HEK293 (cell line): ENCODE measurements around the gene CPLANE1.
"Not testable (repeated sequence)": the region's sequence is repeated elsewhere in the genome, so short reads cannot be mapped to it uniquely, and the experiment has no call there.

Experiments
- CTCF ChIA-PET: fragments of 350-600 bp; formaldehyde crosslinking; extraction: SDS; loops from one replicate; lab custom pipeline; 2021; ENCODE audit warnings: antibody characterized with exemption; lab: Yijun Ruan, JAX
- POLR2A ChIA-PET: fragments of 300-600 bp; formaldehyde crosslinking; extraction: SDS; loops from one replicate; lab custom pipeline; 2020; ENCODE audit warnings: antibody characterized with exemption, inconsistent platforms; lab: Yijun Ruan, JAX
- H3K27ac ChIP-seq: fragments of 200-500 bp; sonication (Bioruptor generic); 2 replicates; pipeline ENCODE4 v1.5.1; 2014; ENCODE audit warnings: low read depth, low read length, control low read depth, inconsistent platforms; ENCODE audit errors: extremely low read depth
- H3K36me3 ChIP-seq, 2 experiments: fragments of 200-500 bp in 1 of 2; sonication (Bioruptor generic) in 1 of 2; 1 replicate in 1 of 2; 2 replicates in 1 of 2; pipeline ENCODE4 v1.5.1; 2014 to 2017; ENCODE audit warnings: inconsistent platforms in 2 of 2, low read length in 2 of 2; ENCODE audit not compliant: control insufficient read depth in 2 of 2, insufficient read depth in 1 of 2
- H3K4me1 ChIP-seq: fragments of 200-500 bp; sonication (Bioruptor generic); 2 replicates; pipeline ENCODE4 v1.5.1; 2014; ENCODE audit warnings: mild to moderate bottlenecking, low read length, inconsistent platforms; ENCODE audit not compliant: control insufficient read depth, insufficient read depth
- H3K4me3 ChIP-seq: 2 replicates; pipeline ENCODE4 v1.5.1; 2011; ENCODE audit warnings: low read depth, mild to moderate bottlenecking, control low read depth, low read length, moderate library complexity
- H3K9me3 ChIP-seq: fragments of 200-500 bp; sonication (Bioruptor generic); 2 replicates; pipeline ENCODE4 v1.5.1; 2014; ENCODE audit warnings: low read depth, low read length, inconsistent platforms; ENCODE audit not compliant: control insufficient read depth, insufficient read depth
- FEZF1 ChIP-seq: fragments of 450-650 bp; formaldehyde crosslinking; IDR thresholded peaks from 2 replicates; pipeline ENCODE4 v1.5.1; 2016; ENCODE audit warnings: missing biosample characterization, missing genetic modification characterization
- GLIS2 ChIP-seq: fragments of 450-650 bp; formaldehyde crosslinking; IDR thresholded peaks from 2 replicates; pipeline ENCODE4 v1.5.1; 2016; ENCODE audit warnings: missing biosample characterization, missing genetic modification characterization
- MZF1 ChIP-seq: fragments of 450-650 bp; formaldehyde crosslinking; IDR thresholded peaks from 2 replicates; pipeline ENCODE4 v1.5.1; 2017; ENCODE audit warnings: missing biosample characterization, missing genetic modification characterization, borderline replicate concordance
- TRIM28 ChIP-seq: IDR thresholded peaks from 2 replicates; pipeline ENCODE4 v1.6.1; 2011; ENCODE audit warnings: low read length, control low read depth, borderline replicate concordance
- ZBTB10 ChIP-seq: fragments of 450-650 bp; formaldehyde crosslinking; IDR thresholded peaks from 2 replicates; pipeline ENCODE4 v1.5.1; 2016; ENCODE audit warnings: missing biosample characterization, missing genetic modification characterization
- ZBTB20 ChIP-seq: fragments of 450-650 bp; formaldehyde crosslinking; IDR thresholded peaks from 2 replicates; pipeline ENCODE4 v1.5.1; 2016; ENCODE audit warnings: missing biosample characterization, missing genetic modification characterization
- ZNF16 ChIP-seq: fragments of 450-650 bp; formaldehyde crosslinking; IDR thresholded peaks from 2 replicates; pipeline ENCODE4 v1.5.1; 2016; ENCODE audit warnings: low read depth, missing biosample characterization, missing genetic modification characterization
- ZNF174 ChIP-seq: fragments of 450-650 bp; formaldehyde crosslinking; IDR thresholded peaks from 2 replicates; pipeline ENCODE4 v1.5.0; 2017; ENCODE audit warnings: missing biosample characterization, mild to moderate bottlenecking, missing genetic modification characterization
- ZNF48 ChIP-seq: fragments of 450-650 bp; formaldehyde crosslinking; IDR thresholded peaks from 2 replicates; pipeline ENCODE4 v1.5.1; 2016; ENCODE audit warnings: missing biosample characterization, missing genetic modification characterization
- ZNF510 ChIP-seq: fragments of 450-650 bp; formaldehyde crosslinking; IDR thresholded peaks from 2 replicates; pipeline ENCODE4 v1.5.1; 2018; ENCODE audit warnings: mild to moderate bottlenecking, missing genetic modification characterization, missing biosample characterization; ENCODE audit not compliant: insufficient replicate concordance
- ZNF585B ChIP-seq: fragments of 450-650 bp; formaldehyde crosslinking; IDR thresholded peaks from 2 replicates; pipeline ENCODE4 v1.5.1; 2016; ENCODE audit warnings: missing biosample characterization, missing genetic modification characterization
- ZNF626 ChIP-seq: fragments of 450-650 bp; sonication (Bioruptor Pico); formaldehyde crosslinking; IDR thresholded peaks from 2 replicates; pipeline ENCODE4 v1.5.1; 2018; ENCODE audit warnings: missing biosample characterization, missing genetic modification characterization, inconsistent platforms
- ZNF843 ChIP-seq: fragments of 450-650 bp; formaldehyde crosslinking; IDR thresholded peaks from 2 replicates; pipeline ENCODE4 v1.5.1; 2016; ENCODE audit warnings: missing biosample characterization, missing genetic modification characterization
- ZSCAN30 ChIP-seq: fragments of 450-650 bp; IDR thresholded peaks from 2 replicates; pipeline ENCODE4 v1.5.1; 2018; ENCODE audit warnings: missing biosample characterization, mild to moderate bottlenecking, missing genetic modification characterization, moderate library complexity
- TF ChIP-seq, protein P1 (sequence below): fragments of 450-650 bp; formaldehyde crosslinking; IDR thresholded peaks from 2 replicates; pipeline ENCODE4 v1.5.1; 2016; ENCODE audit warnings: missing biosample characterization, missing genetic modification characterization

CPLANE1 gene

DNA sequence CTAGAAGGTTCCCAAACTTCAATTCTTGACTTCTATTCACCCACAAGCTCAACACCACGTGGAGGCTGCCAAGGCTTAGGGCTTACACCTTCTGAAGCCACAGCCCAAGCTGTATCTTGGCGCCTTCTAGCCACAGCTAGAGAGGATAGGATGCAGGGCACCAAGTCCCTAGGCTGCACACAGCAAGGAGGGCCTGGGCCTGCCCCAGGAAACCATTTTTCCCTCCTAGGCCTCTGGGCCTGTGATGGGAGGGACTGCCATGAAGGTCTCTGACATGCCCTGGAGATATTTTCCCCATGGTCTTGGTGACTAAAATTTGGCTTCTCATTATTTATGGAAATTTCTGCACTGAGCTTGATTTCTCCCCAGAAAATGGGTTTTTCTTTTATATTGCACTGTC lies 112.5 kb downstream of the CPLANE1 start:
- Histone ChIP-seq H3K4me3 (no peak overlapping the region), H3K4me1 (no peaks in the 10 kb centered on the region), H3K27ac (no peak overlapping the region), H3K9me3 (no peaks in the 10 kb centered on the region; the same call in 1 of the 2 replicates), H3K36me3 (peaks cover 61 to 66% of the 10 kb centered on the region in 2 experiments)
- POLR2A ChIA-PET, result no interaction called here
- CTCF ChIA-PET, result interaction anchor here (0.6 kb wide), 1 partner anchor 417 kb away, joined by 4 read pairs; no protein-coding TSS in a partner anchor
- TF ChIP-seq TRIM28, result peak; percentile 16; the same call in 1 of the 2 replicates
- no peak for TF ChIP-seq ZBTB10 (tag by site-specific recombination)
- TF ChIP-seq ZNF585B, result peak; percentile 100

DNA sequence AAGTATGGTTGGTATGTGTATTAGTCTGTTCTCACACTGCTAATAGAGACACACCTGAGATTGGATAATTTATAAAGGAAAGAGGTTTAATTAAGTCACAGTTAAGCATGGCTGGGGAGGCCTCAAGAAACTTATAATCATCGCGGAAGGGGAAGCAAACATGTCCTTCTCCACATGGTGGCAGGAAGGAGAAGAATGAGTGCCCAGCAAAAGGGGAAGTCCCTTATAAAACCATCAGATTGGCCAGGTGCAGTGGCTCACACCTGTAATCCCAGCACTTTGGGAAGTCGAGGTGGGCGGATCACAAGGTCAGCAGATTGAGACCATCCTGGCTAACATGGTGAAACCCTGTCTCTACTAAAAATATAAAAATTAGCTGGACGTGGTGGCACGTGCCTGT lies 113.9 kb downstream of the CPLANE1 start:
- H3K4me3 ChIP-seq, POLR2A ChIA-PET: not testable (repeated sequence)
- peak; percentile 85; the same call in 1 of the 2 replicates for TF ChIP-seq MZF1
- TF ChIP-seq, all 188 proteins: peak for 1; not testable (repeated sequence) for 187
- H3K9me3 ChIP-seq, CTCF ChIA-PET, H3K4me1 ChIP-seq, H3K27ac ChIP-seq: not testable (repeated sequence)
- H3K36me3 ChIP-seq, result peaks cover 50 to 55% of the 10 kb centered on the region in 2 experiments

DNA sequence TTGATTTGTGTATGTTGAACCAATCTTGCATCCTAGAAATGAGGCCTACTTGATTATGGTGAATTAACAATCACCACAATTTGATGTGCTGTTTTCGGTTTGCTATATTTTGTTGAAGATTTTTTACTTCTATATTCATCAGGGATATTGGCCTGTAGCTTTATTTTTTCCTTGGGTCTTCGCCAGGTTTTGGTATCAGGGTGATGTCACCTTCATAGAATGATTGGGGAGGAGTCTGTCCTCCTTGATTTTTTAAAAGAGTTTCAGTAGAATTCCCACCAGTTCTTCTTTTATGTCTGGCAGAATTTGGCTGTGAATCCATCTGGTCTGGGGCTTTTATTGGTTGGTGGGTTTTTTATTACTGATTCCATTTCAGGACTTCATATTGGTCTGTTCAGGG lies 115.2 kb downstream of the CPLANE1 start:
- Histone ChIP-seq H3K4me3 (no peak overlapping the region), H3K9me3 (no peaks in the 10 kb centered on the region; the same call in 1 of the 2 replicates), H3K4me1 (no peaks in the 10 kb centered on the region), H3K36me3 (peaks cover 44 to 50% of the 10 kb centered on the region in 2 experiments), H3K27ac (no peak overlapping the region)
- POLR2A ChIA-PET, result no interaction called here
- TF ChIP-seq ZNF843 (tag by site-specific recombination), result no peak
- TF ChIP-seq GLIS2 (tag by site-specific recombination), result no peak
- TF ChIP-seq ZNF48, result no peak
- TF ChIP-seq ZNF510 (tag by site-specific recombination), result no peak
- TF ChIP-seq, protein P1, sequence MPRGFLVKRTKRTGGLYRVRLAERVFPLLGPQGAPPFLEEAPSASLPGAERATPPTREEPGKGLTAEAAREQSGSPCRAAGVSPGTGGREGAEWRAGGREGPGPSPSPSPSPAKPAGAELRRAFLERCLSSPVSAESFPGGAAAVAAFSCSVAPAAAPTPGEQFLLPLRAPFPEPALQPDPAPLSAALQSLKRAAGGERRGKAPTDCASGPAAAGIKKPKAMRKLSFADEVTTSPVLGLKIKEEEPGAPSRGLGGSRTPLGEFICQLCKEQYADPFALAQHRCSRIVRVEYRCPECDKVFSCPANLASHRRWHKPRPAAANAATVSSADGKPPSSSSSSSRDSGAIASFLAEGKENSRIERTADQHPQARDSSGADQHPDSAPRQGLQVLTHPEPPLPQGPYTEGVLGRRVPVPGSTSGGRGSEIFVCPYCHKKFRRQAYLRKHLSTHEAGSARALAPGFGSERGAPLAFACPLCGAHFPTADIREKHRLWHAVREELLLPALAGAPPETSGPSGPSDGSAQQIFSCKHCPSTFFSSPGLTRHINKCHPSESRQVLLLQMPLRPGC (tag by site-specific recombination), result no peak
- no peak for TF ChIP-seq ZSCAN30 (tag by site-specific recombination)
- CTCF ChIA-PET, result no interaction called here

- CTCF ChIA-PET, result no interaction called here
These were observed 116.5 kb downstream of the CPLANE1 start for GRCh38 chr5:37132646-37133045.

More at GRCh38 chr5:37132646-37133045, 116.5 kb downstream of the CPLANE1 start:
- POLR2A ChIA-PET, result no interaction called here
- no peak overlapping the region for H3K4me3 ChIP-seq
- no peaks in the 10 kb centered on the region; the same call in 1 of the 2 replicates for H3K9me3 ChIP-seq
- peaks cover 31 to 42% of the 10 kb centered on the region in 2 experiments for H3K36me3 ChIP-seq
- H3K27ac ChIP-seq, result no peak overlapping the region
- TF ChIP-seq ZNF174 (no peak), ZNF626 (no peak), ZBTB20 (tag by site-specific recombination) (no peak), FEZF1 (tag by site-specific recombination) (no peak), ZNF16 (no peak)
- H3K4me1 ChIP-seq, result no peaks in the 10 kb centered on the region
